H1 (cell line): ENCODE measurements around the gene RANBP3L. TPM values are rescaled to one million over a fixed set of nuclear protein-coding genes. Genes with fewer than 3 reads are reported as not detected.

Experiments
- CTCF ChIA-PET: fragments of 300-600 bp; sonication (Branson Sonifier 250); formaldehyde crosslinking; loops from one replicate; lab custom pipeline; 2021; ENCODE audit not compliant: partially characterized antibody; lab: Charles Lee
- POLR2A ChIA-PET: fragments of 300-600 bp; sonication (Branson Sonifier 250); formaldehyde crosslinking; loops from one replicate; lab custom pipeline; 2021; ENCODE audit warnings: inconsistent platforms; ENCODE audit not compliant: partially characterized antibody; lab: Charles Lee
- DNase-seq, 2 experiments: peaks; one replicate each; pipeline versions ENCODE4 v3.0.0 to v3.0.0-alpha.2; 2010 to 2022; ENCODE audit warnings: low spot score in 2 of 2, low read depth in 1 of 2, mixed read lengths in 1 of 2
- FAIRE-seq: peaks from 2 replicates; lab custom pipeline; 2011; peaks lifted over from hg19 to GRCh38; lab: Jason Lieb, UNC
- H2AFZ ChIP-seq: 2 replicates; pipeline ENCODE4 v1.8.1; 2012; ENCODE audit warnings: low read length, inconsistent platforms
- H2AK5ac ChIP-seq: 2 replicates; pipeline ENCODE4 v1.6.1; 2013; ENCODE audit warnings: low read depth, low read length
- H2BK120ac ChIP-seq: replicated peaks from 2 replicates; pipeline ENCODE3; 2013; ENCODE audit warnings: low read depth, low read length, inconsistent platforms
- H2BK12ac ChIP-seq: 2 replicates; pipeline ENCODE4 v1.6.1; 2013; ENCODE audit warnings: low read depth, low read length
- H2BK15ac ChIP-seq: 2 replicates; pipeline ENCODE4 v1.6.1; 2013; ENCODE audit warnings: low read length
- H2BK20ac ChIP-seq: 2 replicates; pipeline ENCODE4 v1.6.1; 2013; ENCODE audit warnings: low read length
- H2BK5ac ChIP-seq: 2 replicates; pipeline ENCODE4 v1.6.1; 2013; ENCODE audit warnings: low read depth, low read length
- H3K14ac ChIP-seq: 2 replicates; pipeline ENCODE4 v1.6.1; 2013; ENCODE audit warnings: inconsistent platforms; ENCODE audit not compliant: insufficient read length
- H3K18ac ChIP-seq: 2 replicates; pipeline ENCODE4 v1.6.1; 2013; ENCODE audit warnings: low read length; ENCODE audit errors: extremely low read depth
- H3K23ac ChIP-seq: 2 replicates; pipeline ENCODE4 v1.6.1; 2013; ENCODE audit warnings: inconsistent platforms; ENCODE audit not compliant: insufficient read length
- H3K23me2 ChIP-seq: 2 replicates; pipeline ENCODE4 v1.6.1; 2013; ENCODE audit warnings: low read depth, low read length
- H3K27ac ChIP-seq: 2 replicates; pipeline ENCODE4 v1.6.1; 2011; ENCODE audit warnings: low read depth, low read length, inconsistent platforms
- H3K27me3 ChIP-seq, 4 experiments: replicated peaks in 1 of 4; 1 replicate in 1 of 4; 2 replicates in 3 of 4; pipeline versions ENCODE4 v1.6.1 to v1.8.1; 2011 to 2013; ENCODE audit warnings: low read length in 3 of 4, mild to moderate bottlenecking in 3 of 4, inconsistent platforms in 2 of 4, mixed read lengths in 2 of 4, moderate library complexity in 1 of 4; ENCODE audit not compliant: control insufficient read depth in 3 of 4, insufficient read depth in 3 of 4; ENCODE audit errors: extremely low read depth in 1 of 4
- H3K36me3 ChIP-seq, 4 experiments: 2 replicates each; pipeline versions ENCODE4 v1.6.1 to v1.8.1; 2011 to 2013; ENCODE audit warnings: mild to moderate bottlenecking in 4 of 4, low read length in 3 of 4, moderate library complexity in 2 of 4, control low read depth in 1 of 4, inconsistent platforms in 1 of 4; ENCODE audit not compliant: insufficient read depth in 4 of 4, control insufficient read depth in 2 of 4
- H3K4ac ChIP-seq: replicated peaks from 2 replicates; pipeline ENCODE3; 2013; ENCODE audit warnings: low read length, low read depth, mixed read lengths, inconsistent platforms; ENCODE audit not compliant: insufficient read length
- H3K4me1 ChIP-seq, 4 experiments: replicated peaks in 1 of 4; 1 replicate in 1 of 4; 2 replicates in 3 of 4; pipeline versions ENCODE4 v1.6.1 to v1.8.1; 2011 to 2013; ENCODE audit warnings: low read length in 3 of 4, inconsistent platforms in 2 of 4, mixed read lengths in 1 of 4; ENCODE audit not compliant: insufficient read depth in 4 of 4, control insufficient read depth in 3 of 4
- H3K4me2 ChIP-seq, 2 experiments: 2 replicates each; pipeline versions ENCODE4 v1.6.1 to v1.8.1; 2011 to 2013; ENCODE audit warnings: low read depth in 2 of 2, low read length in 2 of 2, control low read depth in 1 of 2, inconsistent platforms in 1 of 2, mild to moderate bottlenecking in 1 of 2; ENCODE audit not compliant: insufficient read depth in 1 of 2
- H3K4me3 ChIP-seq, 4 experiments: fragments of 200-600, 300-600 bp in 1 of 4; sonication (generic), shearing (Covaris generic), sonication (Bioruptor Twin) in 1 of 4; 2 replicates each; pipeline versions ENCODE4 v1.5.1 to v1.8.1; 2011 to 2016; ENCODE audit warnings: low read length in 4 of 4, low read depth in 3 of 4, control low read depth in 2 of 4, inconsistent platforms in 2 of 4, mild to moderate bottlenecking in 2 of 4, mixed read lengths in 1 of 4, moderate library complexity in 1 of 4; ENCODE audit not compliant: insufficient read depth in 2 of 4; ENCODE audit errors: extremely low read depth in 1 of 4
- H3K56ac ChIP-seq: replicated peaks from 2 replicates; pipeline ENCODE3; 2013; ENCODE audit warnings: low read depth, mild to moderate bottlenecking, mixed read lengths, low read length, inconsistent platforms; ENCODE audit not compliant: insufficient read length
- H3K79me1 ChIP-seq: 2 replicates; pipeline ENCODE4 v1.6.1; 2013; ENCODE audit warnings: low read depth, low read length, control low read depth
- H3K79me2 ChIP-seq, 2 experiments: 2 replicates each; pipeline versions ENCODE4 v1.6.1 to v1.8.1; 2012 to 2013; ENCODE audit warnings: low read length in 2 of 2, mild to moderate bottlenecking in 2 of 2, inconsistent platforms in 1 of 2; ENCODE audit not compliant: insufficient read depth in 2 of 2, control insufficient read depth in 1 of 2
- H3K9ac ChIP-seq, 4 experiments: replicated peaks in 1 of 4; 1 replicate in 1 of 4; 2 replicates in 3 of 4; pipeline versions ENCODE4 v1.6.1 to v1.8.1; 2011 to 2013; ENCODE audit warnings: low read depth in 3 of 4, low read length in 3 of 4, control low read depth in 2 of 4, mild to moderate bottlenecking in 2 of 4, moderate library complexity in 2 of 4, inconsistent platforms in 1 of 4; ENCODE audit errors: extremely low read depth in 1 of 4
- H3K9me3 ChIP-seq, 2 experiments: 2 replicates each; pipeline versions ENCODE4 v1.6.1 to v1.8.1; 2012 to 2013; ENCODE audit warnings: mild to moderate bottlenecking in 2 of 2, moderate library complexity in 2 of 2, control low read depth in 1 of 2, inconsistent platforms in 1 of 2, low read depth in 1 of 2, low read length in 1 of 2, mixed read lengths in 1 of 2; ENCODE audit not compliant: insufficient read depth in 2 of 2
- H4K20me1 ChIP-seq, 2 experiments: replicated peaks in 1 of 2; 2 replicates each; pipeline versions ENCODE3 to v1.8.1; 2011 to 2013; ENCODE audit warnings: inconsistent platforms in 2 of 2, low read length in 2 of 2, mild to moderate bottlenecking in 1 of 2; ENCODE audit not compliant: insufficient read depth in 2 of 2, control insufficient read depth in 1 of 2
- H4K5ac ChIP-seq: 2 replicates; pipeline ENCODE4 v1.6.1; 2013; ENCODE audit warnings: low read length, low read depth, mixed read lengths, inconsistent platforms; ENCODE audit not compliant: insufficient read length
- H4K8ac ChIP-seq: 2 replicates; pipeline ENCODE4 v1.8.0; 2013; ENCODE audit warnings: mild to moderate bottlenecking, moderate library complexity, low read length, inconsistent platforms; ENCODE audit not compliant: insufficient read depth; ENCODE audit errors: extremely low read depth
- H4K91ac ChIP-seq: replicated peaks from 2 replicates; pipeline ENCODE3; 2013; ENCODE audit warnings: low read length, mixed read lengths, inconsistent platforms; ENCODE audit not compliant: insufficient read length
- ASH2L ChIP-seq: fragments of 200-600, 300-600 bp; sonication (generic); IDR thresholded peaks from one replicate; pipeline ENCODE4 v1.7.1; 2017; ENCODE audit warnings: low read length
- ATF3 ChIP-seq: IDR thresholded peaks from 2 replicates; pipeline ENCODE4 v1.6.1; 2011; ENCODE audit warnings: low read depth, mild to moderate bottlenecking, low read length; ENCODE audit not compliant: insufficient read depth
- HDAC2 ChIP-seq, 2 experiments: fragments of 300-600 bp in 1 of 2; sonication (generic) in 1 of 2; IDR thresholded peaks; 2 replicates each; pipeline ENCODE4 v1.6.1; 2011 to 2012; ENCODE audit warnings: low read depth in 2 of 2, low read length in 2 of 2, mild to moderate bottlenecking in 2 of 2, moderate library complexity in 2 of 2, borderline replicate concordance in 1 of 2, inconsistent platforms in 1 of 2
- KDM1A ChIP-seq: fragments of 200-600, 300-600 bp; sonication (generic); IDR thresholded peaks from 2 replicates; pipeline ENCODE4 v1.7.1; 2016; ENCODE audit warnings: mild to moderate bottlenecking, low read length, borderline replicate concordance
- SUZ12 ChIP-seq: fragments of 200-600 bp; sonication (generic); IDR thresholded peaks from 2 replicates; pipeline ENCODE4 v1.6.1; 2012; ENCODE audit warnings: mild to moderate bottlenecking, inconsistent platforms, low read length, moderate library complexity, mixed read lengths
- WGBS, 2 experiments: shearing (Covaris generic) in 1 of 2; methylation state at CpG; one replicate each; pipeline versions ENCODE4 v1.1.6 to v1.1.7; 2013 to 2015; ENCODE audit warnings: low lambda C conversion rate in 2 of 2, mixed read lengths in 2 of 2, inconsistent platforms in 1 of 2, low coverage in 1 of 2, missing lambda C conversion rate in 1 of 2; ENCODE audit not compliant: insufficient replicate concordance in 2 of 2, insufficient coverage in 1 of 2, insufficient read length in 1 of 2; ENCODE audit errors: extremely low coverage in 1 of 2, missing lambda C conversion rate in 1 of 2; 5-methylcytosine and 5-hydroxymethylcytosine counted together
- polyA plus RNA-seq, 7 experiments: library from polyadenylated mRNA; depleted of rRNA in 3 of 7; stranded (reverse) in 5 of 7; unstranded in 2 of 7; fragments of >200 nt in 5 of 7; fragments of 200-250 nt in 2 of 7; gene quantifications; 1 replicate in 5 of 7; 2 replicates in 1 of 7; 4 replicates in 1 of 7; pipeline versions ENCODE4 v1.2.1 to v1.2.3, GENCODE V29; 2011 to 2013; ENCODE audit warnings: missing spikeins in 2 of 7, mixed read lengths in 2 of 7
- total RNA-seq: library from RNA; stranded (reverse); fragmentation: NEBNext Ultra II Directional; extraction: Animal tissue kit (Norgen Biotek cat#: 25700); gene quantifications from 2 replicates; pipeline ENCODE4 v1.2.1, GENCODE V29; 2021

The RANBP3L gene
- total and polyA plus RNA-seq, 2 of the 8 experiments (the other 6 are each of a cell fraction or from before 2014, with no cell fraction given), result not detected

- Histone ChIP-seq H3K79me1 (no peaks in the 10 kb centered on the region), H4K91ac (no peak overlapping the region), H3K56ac (no peak overlapping the region), H3K27ac (no peak overlapping the region), H3K36me3 (peaks cover 0 to 11% (median 0%) of the 10 kb centered on the region in 4 experiments; a peak in 2 of 8 replicates), H3K9me3 (no peaks in the 10 kb centered on the region), H2BK5ac (no peak overlapping the region), H3K4me1 (no peaks in the 10 kb centered on the region), H3K23me2 (no peaks in the 10 kb centered on the region), H3K79me2 (no peaks in the 10 kb centered on the region), H2BK120ac (no peak overlapping the region), H2BK15ac (no peak overlapping the region), H3K14ac (no peak overlapping the region), H4K5ac (no peak overlapping the region), H4K8ac (no peak overlapping the region), H3K27me3 (no peaks in the 10 kb centered on the region), H4K20me1 (no peaks in the 10 kb centered on the region), H3K18ac (no peak overlapping the region), H2BK20ac (no peak overlapping the region), H3K4ac (no peak overlapping the region), H3K23ac (no peak overlapping the region), H3K4me3 (no peak overlapping the region), H2AK5ac (no peak overlapping the region), H3K4me2 (no peak overlapping the region), H3K9ac (no peak overlapping the region), H2AFZ (no peak overlapping the region), H2BK12ac (no peak overlapping the region)
- WGBS, 2 experiments, result 82% methylated on average over 3 of the region's 3 CpGs; no CpG with 5 or more reads in 1 of the 2 experiments
- DNase-seq (no peak), FAIRE-seq (no peak)
- ChIA-PET CTCF (interaction anchor here (1.4 to 1.7 kb wide), 4 partner anchors 25 to 136 kb away, joined by 3 to 6 read pairs (median 4); partner anchors contain the start of gene UGT3A2), POLR2A (interaction anchor here (1.0 kb wide), 1 partner anchor 46 kb away, joined by 3 read pairs; no protein-coding TSS in a partner anchor)
- no peak for TF ChIP-seq KDM1A
- no peak for TF ChIP-seq HDAC2 (IDR thresholded peaks at IDR 0.05; ENCODE audit: borderline replicate concordance in 1 of 2, low read depth in 2 of 2, low read length in 2 of 2)
- TF ChIP-seq ASH2L, result no peak
- no peak for TF ChIP-seq SUZ12
- TF ChIP-seq ATF3, result no peak
Measured at GRCh38 chr5:36202521-36202961, 99.2 kb downstream of the RANBP3L start.
